Dedifferentiated amniotic fluid mesenchymal stem cell (primary cell): ENCODE results near the gene ADPRS.
A peak's percentile ranks its signal among the peaks of the same experiment; 100 is the strongest.

Experiments used
- DNase-seq: peaks from one replicate; pipeline ENCODE4 v3.0.0-alpha.2; 2016; ENCODE audit errors: extremely low spot score

The ADPRS gene, protein sequence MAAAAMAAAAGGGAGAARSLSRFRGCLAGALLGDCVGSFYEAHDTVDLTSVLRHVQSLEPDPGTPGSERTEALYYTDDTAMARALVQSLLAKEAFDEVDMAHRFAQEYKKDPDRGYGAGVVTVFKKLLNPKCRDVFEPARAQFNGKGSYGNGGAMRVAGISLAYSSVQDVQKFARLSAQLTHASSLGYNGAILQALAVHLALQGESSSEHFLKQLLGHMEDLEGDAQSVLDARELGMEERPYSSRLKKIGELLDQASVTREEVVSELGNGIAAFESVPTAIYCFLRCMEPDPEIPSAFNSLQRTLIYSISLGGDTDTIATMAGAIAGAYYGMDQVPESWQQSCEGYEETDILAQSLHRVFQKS

DNA sequence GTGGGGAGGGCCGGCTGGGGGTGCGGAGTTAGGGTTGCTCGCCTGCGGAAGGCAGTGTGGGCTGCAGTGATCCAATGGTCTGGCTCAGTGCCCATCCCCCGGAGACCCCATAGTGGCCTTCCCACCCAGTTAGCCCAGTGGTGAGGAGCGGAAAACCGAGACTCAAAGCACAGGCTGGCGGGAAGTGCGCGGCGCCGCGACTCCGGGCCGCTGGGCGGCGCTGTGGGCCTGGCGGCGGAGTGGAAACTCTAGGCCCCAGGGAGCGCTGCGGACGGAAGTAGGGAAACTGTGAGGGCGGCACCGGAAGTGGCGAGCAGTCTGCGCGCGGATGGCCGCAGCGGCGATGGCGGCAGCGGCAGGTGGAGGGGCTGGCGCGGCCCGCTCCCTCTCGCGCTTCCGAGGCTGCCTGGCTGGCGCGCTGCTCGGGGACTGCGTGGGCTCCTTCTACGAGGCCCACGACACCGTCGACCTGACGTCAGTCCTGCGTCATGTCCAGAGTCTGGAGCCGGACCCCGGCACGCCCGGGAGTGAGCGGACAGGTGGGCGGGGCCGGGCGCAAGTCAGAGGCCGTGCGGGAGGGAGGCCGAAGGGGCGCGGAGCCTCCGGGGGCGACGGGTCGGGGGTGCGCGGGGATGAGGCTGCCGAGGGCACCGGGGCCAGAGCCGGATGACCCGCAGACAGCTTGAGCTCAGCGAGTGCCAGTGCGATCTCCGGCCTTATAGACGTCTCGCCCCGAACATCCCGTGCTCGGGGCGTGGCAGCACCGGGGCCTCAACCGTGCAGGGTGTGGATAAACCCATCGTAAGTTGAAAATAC lies at the start of gene ADPRS:
Gene ADPRS, plus strand, starts transcription at position 316 of the 816 bp plus-strand sequence. Its CDS starts 13 bp downstream, at position 329.
- peak; percentile 87 for DNase-seq

GRCh38 chr1:36040238-36040637 lies 48.5 kb upstream of the ADPRS start:
- no peak for DNase-seq

DNA sequence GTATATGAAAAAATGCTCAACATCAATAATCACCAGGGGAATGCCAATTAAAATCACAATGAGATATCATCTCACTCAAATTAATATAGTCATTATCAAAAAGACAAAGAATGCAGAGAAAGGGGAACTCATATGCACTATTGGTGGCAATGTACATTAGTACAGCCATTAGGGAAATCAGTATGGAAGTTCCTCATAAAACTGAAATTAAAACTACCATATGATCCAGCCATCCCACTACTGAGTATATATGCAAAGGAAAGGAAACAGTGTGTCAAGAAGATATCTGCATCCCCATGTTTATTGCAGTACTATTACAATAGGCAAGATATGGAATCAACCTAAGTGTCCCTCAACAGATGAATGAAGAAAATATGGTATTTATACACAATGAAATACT lies 36.9 kb upstream of the ADPRS start:
- no peak for DNase-seq

DNA sequence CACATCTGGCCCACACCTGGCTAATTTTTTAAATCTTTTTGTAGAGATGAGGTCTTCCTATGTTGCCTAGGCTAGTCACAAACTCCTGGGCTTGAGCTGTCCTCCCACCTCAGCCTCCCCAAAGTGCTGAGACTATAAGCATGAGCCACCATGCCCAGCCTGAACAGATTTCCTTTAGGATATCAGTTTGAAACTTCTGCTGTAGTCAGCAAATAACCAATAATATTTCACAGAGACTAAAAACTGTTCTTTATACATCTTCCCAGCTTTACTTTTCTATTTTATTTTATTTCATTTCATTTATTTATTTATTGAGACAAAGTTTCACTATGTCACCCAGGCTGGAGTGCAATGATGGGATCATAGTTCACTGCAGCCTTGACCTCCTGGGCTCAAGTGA lies 34.7 kb upstream of the ADPRS start:
- no peak for DNase-seq

GRCh38 chr1:36055706-36056105 lies 33.0 kb upstream of the ADPRS start:
- DNase-seq: no peak

GRCh38 chr1:36062315-36062714 lies 26.4 kb upstream of the ADPRS start:
- no peak for DNase-seq

DNA sequence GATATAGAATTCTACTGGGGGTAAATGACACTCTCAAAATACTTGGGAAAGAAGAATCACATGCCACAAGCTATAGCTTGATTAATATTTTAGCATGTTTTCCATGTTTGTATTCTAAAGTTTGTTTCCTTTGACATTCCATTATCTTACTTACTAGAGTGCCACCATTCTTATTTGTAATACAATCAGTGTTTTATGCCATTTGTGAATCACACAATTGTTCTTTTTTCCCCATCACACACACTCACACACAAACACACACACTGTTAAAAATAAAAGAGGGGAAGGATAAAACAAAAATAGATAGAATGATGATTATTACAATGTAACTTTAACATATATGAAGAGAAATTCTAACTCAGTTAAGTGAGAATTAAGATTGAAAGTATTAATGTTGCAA lies 20.8 kb upstream of the ADPRS start:
- DNase-seq: no peak

DNA sequence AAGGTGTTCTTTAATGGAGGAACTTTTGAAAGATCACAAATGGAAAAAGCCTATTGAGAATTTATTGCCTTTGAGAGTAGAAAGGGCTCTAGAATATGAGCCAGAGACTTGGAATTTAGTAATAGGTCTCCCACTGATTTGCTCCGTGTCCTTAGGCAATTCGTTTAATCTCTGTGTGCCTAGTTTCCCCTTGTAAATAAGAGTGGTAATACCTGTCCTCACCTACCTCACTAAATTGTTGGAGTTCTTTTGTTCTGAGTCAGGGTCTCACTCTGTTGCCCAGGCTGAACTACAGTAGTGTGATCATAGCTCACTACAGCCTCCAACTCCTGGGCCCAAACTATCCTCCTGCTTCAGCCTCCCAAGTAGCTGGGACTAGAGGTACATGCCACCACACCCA lies 19.8 kb upstream of the ADPRS start:
- DNase-seq: no peak

- DNase-seq: no peak
These were observed 18.3 kb upstream of the ADPRS start for GRCh38 chr1:36070349-36070748.

GRCh38 chr1:36076979-36077573 lies 11.6 kb upstream of the ADPRS start:
- DNase-seq: no peak

DNA sequence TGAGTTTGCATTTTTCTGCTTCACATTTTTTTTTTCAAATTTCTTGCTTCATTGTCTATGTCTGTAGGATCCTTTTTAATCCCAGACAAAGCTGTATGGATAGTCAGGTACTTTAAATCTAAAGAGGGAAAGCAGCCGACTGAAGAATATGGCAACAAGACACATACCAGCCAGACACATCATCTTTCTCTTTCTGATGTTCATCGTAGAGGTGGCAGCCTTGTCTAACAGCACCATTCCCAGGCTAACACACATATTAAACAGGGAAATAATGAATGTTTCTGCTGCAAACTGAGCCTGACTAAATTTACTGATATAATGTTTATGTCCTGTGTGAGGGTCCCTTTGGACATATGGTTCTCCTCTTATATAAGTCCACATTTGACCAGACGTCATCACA lies 8.5 kb upstream of the ADPRS start:
- no peak for DNase-seq

DNA sequence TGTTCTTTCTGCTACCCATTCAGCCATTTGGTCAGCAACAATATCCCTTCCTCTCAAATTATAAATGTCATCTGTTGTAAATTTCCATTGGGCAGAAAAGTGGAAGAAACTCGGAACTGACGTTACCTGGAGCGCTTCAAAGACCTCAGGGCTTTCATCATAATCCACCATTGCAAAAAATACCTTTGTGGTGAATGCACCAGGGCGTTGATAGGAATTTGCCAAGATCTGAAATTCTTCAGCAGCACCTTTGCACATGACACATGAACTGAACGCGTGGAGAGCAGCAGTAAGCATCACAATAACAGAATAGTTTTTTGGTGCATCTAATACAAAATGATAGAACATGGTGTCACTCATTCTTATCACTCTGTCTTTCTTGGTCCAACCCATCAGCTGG lies 7.9 kb upstream of the ADPRS start:
- DNase-seq: no peak

DNA sequence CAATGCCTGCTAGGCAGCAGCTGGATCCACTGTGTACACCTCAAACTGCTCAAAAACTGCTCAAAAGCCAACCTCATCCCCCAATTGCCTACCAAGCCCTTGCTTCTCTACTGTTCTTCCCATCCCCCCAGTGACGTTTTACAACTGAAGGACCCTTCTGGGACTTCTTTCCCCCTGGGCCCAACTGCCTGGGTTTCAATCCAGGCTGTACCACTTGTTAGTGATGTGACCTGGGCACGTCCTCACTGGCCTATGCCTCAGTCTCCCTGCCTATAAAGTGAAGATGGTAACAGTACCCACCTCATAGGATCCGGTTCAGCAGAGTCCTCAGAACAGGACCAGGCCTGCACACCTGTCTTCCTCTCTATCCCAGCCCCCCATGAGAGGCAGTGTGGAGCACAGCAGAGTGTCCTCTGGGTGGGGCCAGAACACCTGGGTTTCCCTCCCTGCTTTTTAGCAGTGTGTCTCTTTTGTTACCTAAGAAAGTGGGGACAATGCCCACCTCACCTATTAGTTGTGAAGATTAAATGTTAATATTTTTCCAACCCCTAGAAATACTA lies 6.7 kb upstream of the ADPRS start:
- no peak for DNase-seq

- no peak for DNase-seq
These were observed 5.5 kb upstream of the ADPRS start for GRCh38 chr1:36083219-36083618.

- no peak for DNase-seq
These were observed 4.8 kb upstream of the ADPRS start, which contains the start of gene TEKT2 for GRCh38 chr1:36083635-36084496. Gene TEKT2 (plus strand): TSS chr1:36084094. CDS start chr1:36084922, 828 bp downstream.

DNA sequence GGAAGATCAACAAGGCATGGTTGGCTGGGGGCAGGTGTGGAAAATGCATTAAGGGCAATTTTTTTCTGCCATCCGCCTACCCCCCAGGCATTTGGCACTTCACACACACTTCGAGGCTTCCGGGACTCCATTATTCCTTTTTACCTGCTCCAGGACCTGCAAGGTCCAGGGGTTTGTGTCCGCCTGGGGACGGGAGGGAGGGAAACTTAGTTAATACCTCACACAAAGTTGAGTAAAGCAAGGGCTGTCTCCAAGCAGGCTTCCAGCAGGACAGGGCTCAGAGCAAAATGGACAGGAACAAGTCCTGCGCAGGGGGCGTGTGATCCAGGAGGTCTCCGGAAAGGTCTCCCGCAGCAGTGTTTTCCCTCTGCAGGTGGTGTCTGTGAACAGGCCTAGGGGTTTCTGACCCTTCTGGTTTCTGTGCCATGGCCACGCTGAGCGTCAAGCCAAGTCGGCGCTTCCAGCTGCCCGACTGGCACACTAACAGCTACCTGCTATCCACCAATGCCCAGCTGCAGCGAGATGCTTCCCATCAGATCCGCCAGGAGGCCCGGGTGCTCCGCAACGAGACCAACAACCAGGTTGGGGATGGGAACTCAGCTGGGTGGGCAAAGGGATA lies 4.1 kb upstream of the ADPRS start:
- DNase-seq: no peak

DNA sequence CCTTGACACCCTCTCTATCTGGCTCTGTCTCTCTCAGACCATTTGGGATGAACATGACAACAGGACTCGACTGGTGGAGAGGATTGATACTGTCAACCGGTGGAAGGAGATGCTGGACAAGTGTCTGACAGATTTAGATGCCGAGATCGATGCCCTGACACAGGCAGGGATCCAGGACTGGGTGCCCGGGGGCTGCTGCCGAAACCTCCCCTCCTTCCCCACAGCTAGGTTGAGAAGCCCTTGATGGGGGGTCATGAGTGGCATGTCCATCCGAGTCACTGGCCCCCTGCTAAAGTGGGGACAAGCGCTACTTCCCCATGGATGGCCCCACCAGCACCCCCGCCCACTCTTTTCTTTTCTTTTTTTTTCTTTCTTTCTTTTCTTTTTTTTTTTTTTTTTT lies 3.6 kb upstream of the ADPRS start:
- no peak for DNase-seq

GRCh38 chr1:36085686-36086526 lies 2.8 kb upstream of the ADPRS start:
- no peak for DNase-seq

DNA sequence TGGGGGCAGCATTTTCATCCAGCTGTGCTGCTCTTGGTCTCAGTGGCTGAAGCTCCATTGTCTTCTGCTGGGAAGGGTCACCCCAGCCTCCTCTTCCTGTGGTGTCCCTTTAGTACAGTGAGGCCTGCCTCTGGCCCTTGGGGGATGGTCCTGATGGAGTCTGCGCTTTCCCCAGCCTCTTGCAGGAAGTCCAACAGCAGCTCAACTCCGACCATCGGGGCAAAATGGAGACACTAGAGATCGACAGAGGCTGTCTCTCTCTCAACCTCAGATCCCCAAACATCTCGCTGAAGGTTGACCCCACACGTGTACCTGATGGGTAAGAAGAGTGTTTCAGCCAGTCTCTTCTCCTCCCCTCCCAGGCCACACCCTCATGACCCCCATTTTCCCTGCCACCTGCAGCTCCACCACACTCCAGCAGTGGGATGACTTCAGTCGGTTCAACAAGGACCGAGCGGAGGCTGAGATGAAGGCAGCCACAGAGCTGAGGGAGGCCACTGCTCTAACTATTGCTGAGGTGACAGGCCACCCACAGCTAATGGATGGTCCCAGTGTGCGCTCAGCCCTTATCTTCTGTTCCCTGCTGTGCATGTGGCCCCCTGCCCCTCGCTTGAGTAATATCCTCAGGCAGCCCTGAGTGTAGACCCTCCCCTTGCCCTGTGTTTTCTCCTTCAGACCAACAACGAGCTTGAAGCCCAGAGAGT lies 2.0 kb upstream of the ADPRS start:
- no peak for DNase-seq
